Measurements from ENCODE around the gene UBE2E1.

The UBE2E1 gene

DNA sequence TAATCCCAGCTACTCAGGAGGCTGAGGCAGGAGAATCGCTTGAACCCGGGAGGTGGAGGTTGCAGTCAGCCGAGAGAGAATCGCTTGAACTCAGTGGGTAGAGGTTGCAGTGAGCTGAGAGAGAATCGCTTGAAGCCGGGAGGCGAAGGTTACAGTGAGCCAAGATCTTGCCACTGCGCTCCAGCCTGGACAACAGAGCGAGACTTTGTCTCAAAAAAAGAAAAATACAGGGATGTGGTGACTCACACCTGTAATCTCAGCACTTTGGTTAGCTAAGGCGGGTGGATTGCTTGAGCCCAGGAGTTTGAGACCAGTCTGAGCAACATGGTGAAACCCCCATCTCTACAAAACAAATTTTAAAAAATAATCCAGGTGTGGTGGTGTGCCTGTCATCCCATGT is 26.8 kb downstream of the UBE2E1 start:
- TF ChIP-seq, protein P1, sequence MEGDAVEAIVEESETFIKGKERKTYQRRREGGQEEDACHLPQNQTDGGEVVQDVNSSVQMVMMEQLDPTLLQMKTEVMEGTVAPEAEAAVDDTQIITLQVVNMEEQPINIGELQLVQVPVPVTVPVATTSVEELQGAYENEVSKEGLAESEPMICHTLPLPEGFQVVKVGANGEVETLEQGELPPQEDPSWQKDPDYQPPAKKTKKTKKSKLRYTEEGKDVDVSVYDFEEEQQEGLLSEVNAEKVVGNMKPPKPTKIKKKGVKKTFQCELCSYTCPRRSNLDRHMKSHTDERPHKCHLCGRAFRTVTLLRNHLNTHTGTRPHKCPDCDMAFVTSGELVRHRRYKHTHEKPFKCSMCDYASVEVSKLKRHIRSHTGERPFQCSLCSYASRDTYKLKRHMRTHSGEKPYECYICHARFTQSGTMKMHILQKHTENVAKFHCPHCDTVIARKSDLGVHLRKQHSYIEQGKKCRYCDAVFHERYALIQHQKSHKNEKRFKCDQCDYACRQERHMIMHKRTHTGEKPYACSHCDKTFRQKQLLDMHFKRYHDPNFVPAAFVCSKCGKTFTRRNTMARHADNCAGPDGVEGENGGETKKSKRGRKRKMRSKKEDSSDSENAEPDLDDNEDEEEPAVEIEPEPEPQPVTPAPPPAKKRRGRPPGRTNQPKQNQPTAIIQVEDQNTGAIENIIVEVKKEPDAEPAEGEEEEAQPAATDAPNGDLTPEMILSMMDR (IDR thresholded peaks at IDR 0.05; ENCODE audit: low read depth, low read length, missing control alignments) = no peak
- no peak for DNase-seq (ENCODE audit: low read depth)
- no peak overlapping the region for H3K4me3 ChIP-seq (ENCODE audit: low read depth, low read length)

DNA sequence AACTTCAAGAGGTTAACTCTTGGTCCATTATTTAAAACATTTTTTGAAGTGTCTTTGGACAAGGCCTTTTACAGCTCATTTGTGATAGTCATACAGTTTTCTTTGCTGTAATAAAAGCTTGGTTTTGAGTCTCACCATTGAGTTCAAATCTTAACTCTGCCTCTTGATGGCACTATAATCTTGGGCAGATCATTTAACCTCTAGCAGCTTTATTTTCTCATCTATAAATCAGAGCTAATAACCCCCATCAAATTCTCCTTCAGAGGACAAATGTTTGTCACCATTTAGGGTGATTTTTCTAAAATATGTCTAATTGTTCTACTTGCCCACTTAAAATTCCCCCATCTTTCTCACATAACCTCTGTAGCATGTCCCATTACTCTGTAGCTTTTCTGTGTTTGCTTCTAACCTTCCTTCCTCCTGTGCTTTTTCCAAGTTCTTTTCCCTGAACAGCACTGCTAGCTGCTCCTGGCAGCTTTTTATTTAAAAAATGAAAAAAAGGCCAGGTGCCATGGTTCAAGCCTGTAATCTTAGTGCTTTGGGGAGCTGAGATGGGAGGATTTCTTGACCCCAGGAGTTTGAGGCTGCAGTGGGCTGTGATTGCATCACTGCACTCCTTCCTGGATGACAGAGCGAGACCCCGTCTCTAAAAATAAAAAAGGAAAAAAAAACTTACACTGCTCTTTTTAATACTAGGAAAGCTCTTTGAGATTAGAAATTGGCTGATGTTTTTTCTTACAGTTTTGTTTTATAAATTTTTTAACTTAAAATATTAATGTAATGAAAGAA is 28.5 kb downstream of the UBE2E1 start:
- H3K4me3 ChIP-seq (ENCODE audit: low read depth, low read length) = no peak overlapping the region
- no peak for DNase-seq (ENCODE audit: low read depth)
- TF ChIP-seq, protein P1 (IDR thresholded peaks at IDR 0.05; ENCODE audit: low read depth, low read length, missing control alignments) = no peak

DNA sequence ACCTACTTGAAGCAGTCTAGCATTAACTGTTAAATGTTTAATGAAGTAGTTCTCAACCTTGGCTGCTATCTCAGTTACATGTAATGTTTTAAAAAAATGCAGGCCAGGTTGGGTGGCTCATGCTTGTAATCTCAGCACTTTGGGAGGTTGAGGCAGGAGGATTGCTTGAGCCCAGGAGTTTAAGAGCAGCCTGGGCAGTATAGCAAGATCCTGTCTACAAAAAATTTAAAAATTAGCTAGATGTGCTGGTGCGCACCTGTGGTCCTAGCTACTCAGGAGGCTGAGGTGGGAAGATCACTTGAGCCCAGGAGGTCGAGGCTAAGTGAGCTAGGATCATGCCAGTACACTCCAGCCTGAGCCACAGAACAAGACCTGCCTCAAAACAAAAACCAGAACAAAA is 29.3 kb downstream of the UBE2E1 start:
- TF ChIP-seq, protein P1 (IDR thresholded peaks at IDR 0.05; ENCODE audit: low read depth, low read length, missing control alignments) = no peak
- H3K4me3 ChIP-seq (ENCODE audit: low read depth, low read length) = no peak overlapping the region
- no peak for DNase-seq (ENCODE audit: low read depth)

DNA sequence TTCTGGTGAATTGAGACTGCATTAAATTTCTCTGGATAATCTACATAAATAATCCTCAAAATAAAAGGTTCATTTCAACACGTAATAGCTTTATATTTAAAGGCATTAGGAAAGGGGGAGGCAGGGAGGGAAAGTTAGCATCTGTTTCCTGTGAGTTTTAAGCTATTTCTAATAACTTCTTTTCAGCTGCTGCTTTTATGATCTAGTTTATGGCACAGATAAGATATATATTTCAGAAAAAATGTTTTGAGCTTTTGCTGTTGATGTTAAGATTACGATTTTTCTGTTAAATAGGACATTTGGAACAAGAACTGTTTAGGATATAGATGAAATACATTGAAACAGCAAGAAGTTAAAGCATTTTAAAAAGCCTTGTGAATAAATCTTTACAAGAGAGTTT is 30.0 kb downstream of the UBE2E1 start:
- TF ChIP-seq, protein P1 (IDR thresholded peaks at IDR 0.05; ENCODE audit: low read depth, low read length, missing control alignments) = no peak

DNA sequence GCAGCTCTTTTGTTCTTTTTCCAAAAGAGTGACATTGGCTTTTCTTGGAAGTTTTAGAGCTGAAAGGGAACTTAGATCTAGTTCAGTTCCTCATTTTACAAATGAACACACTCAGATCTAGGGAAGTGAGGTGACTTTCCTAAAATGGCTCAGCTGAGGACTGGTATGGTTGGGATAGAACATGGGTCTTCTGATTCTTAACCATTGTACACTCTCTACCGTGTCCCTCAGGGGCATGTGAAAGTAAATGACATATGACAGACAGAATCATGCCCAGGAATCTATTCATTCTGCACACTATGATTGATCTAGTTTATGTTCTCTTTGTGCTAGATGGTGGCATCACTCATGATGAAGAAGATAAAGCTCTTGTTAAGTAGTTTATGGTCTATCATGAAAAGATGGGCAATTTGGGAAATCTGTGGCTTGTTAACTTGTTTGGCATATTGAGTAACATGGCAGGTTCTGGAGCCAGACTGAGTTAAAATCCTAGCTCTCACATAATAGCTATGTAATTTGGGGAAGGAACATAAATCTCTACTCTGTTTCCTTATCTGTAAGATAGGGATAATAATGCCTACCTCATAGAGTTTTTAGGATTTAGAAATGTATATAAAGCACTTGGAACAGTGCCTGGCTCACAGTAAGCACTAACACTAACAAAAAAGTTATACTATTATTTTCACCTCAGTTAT is 30.9 kb downstream of the UBE2E1 start:
- TF ChIP-seq, protein P1 (IDR thresholded peaks at IDR 0.05; ENCODE audit: low read depth, low read length, missing control alignments) = no peak
- no peak overlapping the region for H3K4me3 ChIP-seq (ENCODE audit: low read depth, low read length)
- DNase-seq (ENCODE audit: low read depth) = no peak

More for the DNA sequence above, 30.0 kb downstream of the UBE2E1 start:
- no peak overlapping the region for H3K4me3 ChIP-seq (ENCODE audit: low read depth, low read length)
- no peak for DNase-seq (ENCODE audit: low read depth)

DNA sequence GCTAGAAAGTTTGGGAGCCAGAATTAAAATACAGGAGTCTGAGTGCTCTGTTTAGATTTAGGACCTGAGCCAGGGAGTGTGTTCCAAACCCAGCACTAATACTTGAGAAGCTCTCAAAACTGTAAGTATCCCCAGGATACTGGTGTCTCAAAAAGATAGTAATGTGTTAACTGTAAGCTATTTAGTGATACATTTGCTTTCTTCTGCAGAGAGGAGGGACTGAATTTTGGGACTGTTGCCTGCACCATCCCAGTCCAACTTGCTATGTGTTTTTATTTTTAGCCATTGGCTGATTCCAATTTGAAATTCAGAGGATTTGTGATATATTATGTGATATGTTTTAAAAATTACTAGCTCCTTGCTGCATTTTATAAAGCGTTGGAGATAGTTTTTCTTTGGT is 31.5 kb downstream of the UBE2E1 start:
- no peak for DNase-seq (ENCODE audit: low read depth)
- TF ChIP-seq, protein P1 (IDR thresholded peaks at IDR 0.05; ENCODE audit: low read depth, low read length, missing control alignments) = no peak
- no peak overlapping the region for H3K4me3 ChIP-seq (ENCODE audit: low read depth, low read length)
